Measurements from ENCODE around the gene NTNG1.

DNA sequence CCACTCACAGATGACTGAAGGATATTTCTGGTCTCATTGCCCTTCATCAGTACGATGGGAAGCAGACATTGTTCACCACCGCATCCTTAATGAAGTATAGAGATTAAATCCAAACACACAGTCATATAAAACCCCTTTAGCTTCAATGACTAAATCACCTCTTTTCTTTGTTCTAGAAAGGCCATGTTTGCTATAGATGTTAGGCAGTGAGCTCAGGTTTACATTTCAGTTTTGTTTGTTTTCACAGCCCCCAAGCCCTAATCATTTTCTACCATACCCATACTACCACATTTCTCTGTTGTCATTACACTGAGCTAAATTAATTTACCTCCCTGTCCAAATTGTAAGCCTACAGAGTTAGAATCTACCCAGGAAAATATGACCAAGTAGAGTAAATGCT, 385.1 kb downstream of the NTNG1 start:
- TF ChIP-seq, protein P1, sequence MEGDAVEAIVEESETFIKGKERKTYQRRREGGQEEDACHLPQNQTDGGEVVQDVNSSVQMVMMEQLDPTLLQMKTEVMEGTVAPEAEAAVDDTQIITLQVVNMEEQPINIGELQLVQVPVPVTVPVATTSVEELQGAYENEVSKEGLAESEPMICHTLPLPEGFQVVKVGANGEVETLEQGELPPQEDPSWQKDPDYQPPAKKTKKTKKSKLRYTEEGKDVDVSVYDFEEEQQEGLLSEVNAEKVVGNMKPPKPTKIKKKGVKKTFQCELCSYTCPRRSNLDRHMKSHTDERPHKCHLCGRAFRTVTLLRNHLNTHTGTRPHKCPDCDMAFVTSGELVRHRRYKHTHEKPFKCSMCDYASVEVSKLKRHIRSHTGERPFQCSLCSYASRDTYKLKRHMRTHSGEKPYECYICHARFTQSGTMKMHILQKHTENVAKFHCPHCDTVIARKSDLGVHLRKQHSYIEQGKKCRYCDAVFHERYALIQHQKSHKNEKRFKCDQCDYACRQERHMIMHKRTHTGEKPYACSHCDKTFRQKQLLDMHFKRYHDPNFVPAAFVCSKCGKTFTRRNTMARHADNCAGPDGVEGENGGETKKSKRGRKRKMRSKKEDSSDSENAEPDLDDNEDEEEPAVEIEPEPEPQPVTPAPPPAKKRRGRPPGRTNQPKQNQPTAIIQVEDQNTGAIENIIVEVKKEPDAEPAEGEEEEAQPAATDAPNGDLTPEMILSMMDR (conservative IDR thresholded peaks at IDR 0.05; ENCODE audit: low read length), result no peak
- no peak for TF ChIP-seq EZH2phosphoT487 (IDR thresholded peaks at IDR 0.05; ENCODE audit: borderline replicate concordance, low read depth, low read length)
